ENCODE measurements around the gene LRG1.

Gene LRG1

GRCh38 chr19:4519521-4520277 is 20.1 kb downstream of the LRG1 start:
- TF ChIP-seq SIN3A (IDR thresholded peaks at IDR 0.05; ENCODE audit: borderline replicate concordance, insufficient read depth, low read length), result no peak
- no peak for TF ChIP-seq FOXP2 (optimal IDR thresholded peaks at IDR 0.05; ENCODE audit: borderline replicate concordance, extremely low read depth, extremely low read length, insufficient read depth)
- TF ChIP-seq, protein P1, sequence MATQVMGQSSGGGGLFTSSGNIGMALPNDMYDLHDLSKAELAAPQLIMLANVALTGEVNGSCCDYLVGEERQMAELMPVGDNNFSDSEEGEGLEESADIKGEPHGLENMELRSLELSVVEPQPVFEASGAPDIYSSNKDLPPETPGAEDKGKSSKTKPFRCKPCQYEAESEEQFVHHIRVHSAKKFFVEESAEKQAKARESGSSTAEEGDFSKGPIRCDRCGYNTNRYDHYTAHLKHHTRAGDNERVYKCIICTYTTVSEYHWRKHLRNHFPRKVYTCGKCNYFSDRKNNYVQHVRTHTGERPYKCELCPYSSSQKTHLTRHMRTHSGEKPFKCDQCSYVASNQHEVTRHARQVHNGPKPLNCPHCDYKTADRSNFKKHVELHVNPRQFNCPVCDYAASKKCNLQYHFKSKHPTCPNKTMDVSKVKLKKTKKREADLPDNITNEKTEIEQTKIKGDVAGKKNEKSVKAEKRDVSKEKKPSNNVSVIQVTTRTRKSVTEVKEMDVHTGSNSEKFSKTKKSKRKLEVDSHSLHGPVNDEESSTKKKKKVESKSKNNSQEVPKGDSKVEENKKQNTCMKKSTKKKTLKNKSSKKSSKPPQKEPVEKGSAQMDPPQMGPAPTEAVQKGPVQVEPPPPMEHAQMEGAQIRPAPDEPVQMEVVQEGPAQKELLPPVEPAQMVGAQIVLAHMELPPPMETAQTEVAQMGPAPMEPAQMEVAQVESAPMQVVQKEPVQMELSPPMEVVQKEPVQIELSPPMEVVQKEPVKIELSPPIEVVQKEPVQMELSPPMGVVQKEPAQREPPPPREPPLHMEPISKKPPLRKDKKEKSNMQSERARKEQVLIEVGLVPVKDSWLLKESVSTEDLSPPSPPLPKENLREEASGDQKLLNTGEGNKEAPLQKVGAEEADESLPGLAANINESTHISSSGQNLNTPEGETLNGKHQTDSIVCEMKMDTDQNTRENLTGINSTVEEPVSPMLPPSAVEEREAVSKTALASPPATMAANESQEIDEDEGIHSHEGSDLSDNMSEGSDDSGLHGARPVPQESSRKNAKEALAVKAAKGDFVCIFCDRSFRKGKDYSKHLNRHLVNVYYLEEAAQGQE (IDR thresholded peaks at IDR 0.05; ENCODE audit: insufficient read depth in 1 of 2, low read depth in 2 of 2, low read length in 2 of 2), result no peak
- no peak for TF ChIP-seq TAF1 (IDR thresholded peaks at IDR 0.05; ENCODE audit: borderline replicate concordance, insufficient read depth, low read length)
- no peak for TF ChIP-seq POLR2AphosphoS5 (IDR thresholded peaks at IDR 0.05; ENCODE audit: low read depth, low read length)

- TF ChIP-seq TAF1 (IDR thresholded peaks at IDR 0.05; ENCODE audit: borderline replicate concordance, insufficient read depth, low read length), result no peak
- TF ChIP-seq, protein P1 (IDR thresholded peaks at IDR 0.05; ENCODE audit: insufficient read depth in 1 of 2, low read depth in 2 of 2, low read length in 2 of 2), result no peak
- TF ChIP-seq FOXP2 (optimal IDR thresholded peaks at IDR 0.05; ENCODE audit: borderline replicate concordance, extremely low read depth, extremely low read length, insufficient read depth), result no peak
- no peak for TF ChIP-seq SIN3A (IDR thresholded peaks at IDR 0.05; ENCODE audit: borderline replicate concordance, insufficient read depth, low read length)
- no peak for TF ChIP-seq POLR2AphosphoS5 (IDR thresholded peaks at IDR 0.05; ENCODE audit: low read depth, low read length)
These were observed 20.7 kb downstream of the LRG1 start for GRCh38 chr19:4519172-4519496.

GRCh38 chr19:4518345-4519171 is 21.3 kb downstream of the LRG1 start, which contains the start of gene PLIN4:
TSS of gene PLIN4 (minus strand) at chr19:4518486. CDS start at chr19:4518272, 214 bp downstream.
- TF ChIP-seq SIN3A (IDR thresholded peaks at IDR 0.05; ENCODE audit: borderline replicate concordance, insufficient read depth, low read length) (no peak), FOXP2 (optimal IDR thresholded peaks at IDR 0.05; ENCODE audit: borderline replicate concordance, extremely low read depth, extremely low read length, insufficient read depth) (no peak), POLR2AphosphoS5 (IDR thresholded peaks at IDR 0.05; ENCODE audit: low read depth, low read length) (no peak), TAF1 (IDR thresholded peaks at IDR 0.05; ENCODE audit: borderline replicate concordance, insufficient read depth, low read length) (no peak)
- TF ChIP-seq, protein P1 (IDR thresholded peaks at IDR 0.05; ENCODE audit: insufficient read depth in 1 of 2, low read depth in 2 of 2, low read length in 2 of 2), result no peak

- TF ChIP-seq TAF1 (IDR thresholded peaks at IDR 0.05; ENCODE audit: borderline replicate concordance, insufficient read depth, low read length), result no peak
- TF ChIP-seq, protein P1 (IDR thresholded peaks at IDR 0.05; ENCODE audit: insufficient read depth in 1 of 2, low read depth in 2 of 2, low read length in 2 of 2), result no peak
- no peak for TF ChIP-seq FOXP2 (optimal IDR thresholded peaks at IDR 0.05; ENCODE audit: borderline replicate concordance, extremely low read depth, extremely low read length, insufficient read depth)
- no peak for TF ChIP-seq SIN3A (IDR thresholded peaks at IDR 0.05; ENCODE audit: borderline replicate concordance, insufficient read depth, low read length)
- TF ChIP-seq POLR2AphosphoS5 (IDR thresholded peaks at IDR 0.05; ENCODE audit: low read depth, low read length), result no peak
These were observed 22.3 kb downstream of the LRG1 start for GRCh38 chr19:4517451-4518057.

Data from PFSK-1 (cell line).